NOMO-1 treated with DMSO at 0.1 percent for 48 hours (cell line): ENCODE results near the gene TTC9.

Experiments used
- DNase-seq: peaks from one replicate; lab custom pipeline; 2025; ENCODE audit not compliant: unreplicated experiment; lab: John Stamatoyannopoulos, UW

The TTC9 gene

GRCh38 chr14:70641548-70642302 is at the start of gene TTC9:
TTC9 (plus strand) TSS chr14:70641916; CDS start chr14:70642130, 214 bp downstream.
- no peak for DNase-seq

DNA sequence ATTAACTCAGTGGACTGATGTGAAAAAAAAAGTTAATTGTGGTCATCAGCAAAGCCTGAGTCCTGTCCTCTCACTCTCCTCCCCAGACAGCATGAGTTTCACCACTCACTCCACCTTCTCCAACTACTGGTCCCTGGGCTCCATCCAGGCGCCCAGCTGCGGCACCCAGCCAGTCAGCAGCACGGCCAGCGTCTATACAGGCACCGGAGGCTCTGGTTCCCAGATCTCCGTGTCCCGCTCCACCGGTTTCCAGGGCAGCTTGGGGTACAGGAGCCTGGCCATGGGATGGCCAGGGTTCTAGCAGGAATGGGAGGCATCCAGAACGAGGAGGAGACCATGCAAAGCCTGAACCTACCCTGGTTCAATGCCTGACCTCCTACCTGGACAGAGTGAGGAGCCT is 47.3 kb upstream of the TTC9 start:
- no peak for DNase-seq

DNA sequence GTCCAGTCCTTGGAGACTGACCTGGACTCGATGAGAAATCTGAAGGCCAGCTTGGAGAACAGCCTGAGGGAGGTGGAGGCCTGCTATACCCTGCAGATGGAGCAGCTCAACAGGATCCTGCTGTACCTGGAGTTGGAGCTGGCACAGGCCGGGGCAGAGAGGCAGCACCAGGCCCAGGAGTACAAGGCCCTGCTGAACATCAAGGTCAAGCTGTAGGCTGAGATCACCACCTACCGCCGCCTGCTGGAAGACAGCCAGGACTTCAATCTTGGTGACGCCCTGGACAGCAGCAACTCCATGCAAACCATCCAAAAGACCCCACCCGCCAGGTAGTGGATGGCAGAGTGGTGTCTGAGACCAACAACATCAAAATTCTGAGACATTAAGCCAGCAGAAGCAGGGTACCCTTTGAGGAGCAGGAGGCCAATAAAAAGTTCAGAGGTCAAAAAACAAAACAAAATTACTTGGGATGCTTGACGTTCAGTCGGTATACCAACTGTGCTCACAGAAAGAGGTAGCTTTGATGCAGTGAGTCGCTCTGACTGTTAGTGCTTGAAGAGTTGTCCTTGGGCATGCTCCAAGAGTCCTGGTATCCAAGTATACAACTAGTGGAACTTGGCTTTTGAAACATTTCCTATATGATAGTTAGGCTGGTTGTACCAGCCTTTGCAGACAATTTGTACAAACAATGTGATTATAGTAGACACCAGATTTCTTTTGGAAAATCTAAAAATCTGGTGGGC is 46.1 kb upstream of the TTC9 start:
- DNase-seq: no peak

GRCh38 chr14:70597731-70598130 is 44.0 kb upstream of the TTC9 start:
- no peak for DNase-seq

DNA sequence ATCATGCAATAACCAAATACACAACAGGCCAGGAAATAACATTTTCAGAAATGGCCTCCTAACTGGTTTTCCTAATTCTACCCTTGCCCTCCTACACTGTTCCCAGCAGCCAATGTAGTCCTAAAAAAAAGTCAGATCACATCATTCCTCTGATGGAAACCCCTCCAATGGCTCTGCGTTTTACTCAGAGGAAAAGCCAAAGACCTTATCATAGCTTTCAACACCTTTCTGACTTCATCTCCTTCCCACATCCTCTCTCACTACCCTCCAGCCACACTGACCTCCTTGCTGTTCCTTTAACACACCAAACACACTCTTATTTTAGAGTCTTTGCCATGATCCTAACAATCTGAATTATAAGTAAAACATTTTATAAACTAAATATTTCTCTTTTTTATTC is 42.4 kb upstream of the TTC9 start:
- DNase-seq: no peak

DNA sequence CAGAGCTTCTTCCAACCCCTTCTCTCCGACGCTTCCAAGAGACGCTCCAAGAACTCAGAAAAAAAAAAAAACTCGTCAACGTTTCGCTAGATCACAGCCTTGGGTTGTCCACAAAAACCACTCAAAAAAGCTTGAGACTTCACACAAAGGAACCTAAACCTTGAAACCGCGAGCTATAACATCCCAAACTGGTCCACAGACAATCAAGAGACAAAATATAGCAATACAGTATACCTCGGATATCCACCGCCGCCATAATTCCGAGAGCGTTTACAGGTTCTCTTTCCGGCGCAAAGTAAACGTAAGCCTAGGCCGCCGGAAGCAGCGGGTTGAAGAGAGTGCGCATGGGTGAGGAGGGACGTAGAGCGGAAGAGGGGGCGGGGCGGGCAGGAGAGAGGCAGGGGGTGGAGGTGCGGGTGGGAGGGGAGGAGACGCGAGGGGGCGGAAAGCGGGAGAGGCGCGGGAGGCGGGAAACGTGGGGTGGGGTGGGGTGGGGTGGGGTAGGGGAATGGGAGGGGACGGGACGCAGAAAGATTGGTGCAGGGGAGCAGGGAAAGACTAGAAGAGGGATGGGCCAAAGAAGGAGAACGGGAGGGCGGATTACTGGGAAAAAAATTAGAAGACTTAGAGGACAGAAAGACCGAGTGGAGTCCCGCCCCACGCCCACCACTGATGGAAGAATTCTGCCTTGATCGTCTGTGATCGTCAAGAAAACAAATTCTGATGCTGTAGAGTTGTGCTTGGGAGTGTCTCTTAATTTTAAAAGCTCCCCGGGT is 41.1 kb upstream of the TTC9 start, which contains the start of gene MED6:
Gene MED6, minus strand, starts transcription at position 274 of the 776 bp plus-strand sequence. Its CDS starts 18 bp downstream, at position 256.
- peak; percentile 90 for DNase-seq

- DNase-seq: peak; percentile 22
Observed at GRCh38 chr14:70601162-70601561, 40.6 kb upstream of the TTC9 start.

DNA sequence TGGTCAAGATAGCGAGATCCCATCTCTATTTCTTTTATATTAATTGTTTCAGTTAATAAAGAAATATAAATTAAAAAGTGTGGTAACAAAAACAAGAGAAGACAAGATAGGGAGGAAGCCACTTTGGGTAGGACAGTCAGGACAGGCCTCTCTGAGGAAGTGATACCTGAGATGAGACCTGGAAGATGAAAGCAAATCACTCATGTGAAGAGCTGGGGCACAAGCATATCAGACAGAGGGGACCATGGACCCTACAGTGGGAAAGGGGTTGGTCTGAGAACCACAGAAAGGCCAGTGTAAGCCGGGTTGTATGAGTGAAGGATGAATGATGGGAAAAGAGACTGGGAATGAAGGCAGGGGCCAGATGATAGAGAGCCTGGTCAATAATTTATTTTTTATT is 39.5 kb upstream of the TTC9 start:
- DNase-seq: no peak

- no peak for DNase-seq
Observed at GRCh38 chr14:70611216-70611615, 30.5 kb upstream of the TTC9 start.

- DNase-seq: no peak
Observed at GRCh38 chr14:70616646-70617045, 25.1 kb upstream of the TTC9 start.

- no peak for DNase-seq
Observed at GRCh38 chr14:70618314-70618713, 23.4 kb upstream of the TTC9 start.

- DNase-seq: no peak
Observed at GRCh38 chr14:70619708-70620107, 22.0 kb upstream of the TTC9 start.

- peak; percentile 52 for DNase-seq
Observed at GRCh38 chr14:70622111-70622712, 19.5 kb upstream of the TTC9 start.

DNA sequence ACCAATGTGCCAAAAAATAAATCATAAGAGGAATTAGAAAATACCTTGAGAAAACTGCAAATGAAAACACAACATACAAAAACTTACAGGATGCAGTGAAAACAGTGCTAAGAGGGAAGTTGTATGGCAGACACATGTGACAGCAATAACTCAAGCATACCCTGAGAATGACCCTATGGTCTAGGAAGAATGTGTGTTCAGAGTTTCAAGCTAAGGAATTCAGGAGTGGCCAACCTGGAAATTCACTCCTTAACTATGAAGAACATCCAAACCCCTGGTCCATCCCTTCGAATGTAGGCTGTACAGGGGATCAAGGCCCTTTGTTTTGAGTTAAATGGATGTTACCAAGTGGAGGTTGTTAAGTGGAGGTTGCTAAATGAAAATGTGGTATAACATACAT is 16.7 kb upstream of the TTC9 start:
- no peak for DNase-seq

DNA sequence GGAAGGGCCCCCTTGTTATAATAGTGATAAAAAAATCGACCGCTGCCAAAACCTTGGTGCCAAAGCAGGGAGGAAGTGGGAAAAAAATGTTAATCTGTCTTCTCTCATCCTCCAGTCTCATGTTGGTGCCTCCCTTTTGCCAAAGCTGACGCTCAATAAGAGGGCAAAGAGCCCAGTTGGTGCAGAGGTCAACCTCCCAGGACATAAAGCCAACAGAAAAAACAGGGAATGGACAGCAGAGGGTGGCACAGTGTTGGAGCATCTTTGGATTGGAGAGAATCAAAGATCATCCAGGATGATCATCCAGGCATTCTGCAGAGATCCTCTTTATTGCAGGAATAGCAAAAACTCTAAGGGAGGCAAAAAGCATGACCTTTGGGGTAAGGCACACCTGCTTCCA is 9.8 kb upstream of the TTC9 start:
- no peak for DNase-seq

DNA sequence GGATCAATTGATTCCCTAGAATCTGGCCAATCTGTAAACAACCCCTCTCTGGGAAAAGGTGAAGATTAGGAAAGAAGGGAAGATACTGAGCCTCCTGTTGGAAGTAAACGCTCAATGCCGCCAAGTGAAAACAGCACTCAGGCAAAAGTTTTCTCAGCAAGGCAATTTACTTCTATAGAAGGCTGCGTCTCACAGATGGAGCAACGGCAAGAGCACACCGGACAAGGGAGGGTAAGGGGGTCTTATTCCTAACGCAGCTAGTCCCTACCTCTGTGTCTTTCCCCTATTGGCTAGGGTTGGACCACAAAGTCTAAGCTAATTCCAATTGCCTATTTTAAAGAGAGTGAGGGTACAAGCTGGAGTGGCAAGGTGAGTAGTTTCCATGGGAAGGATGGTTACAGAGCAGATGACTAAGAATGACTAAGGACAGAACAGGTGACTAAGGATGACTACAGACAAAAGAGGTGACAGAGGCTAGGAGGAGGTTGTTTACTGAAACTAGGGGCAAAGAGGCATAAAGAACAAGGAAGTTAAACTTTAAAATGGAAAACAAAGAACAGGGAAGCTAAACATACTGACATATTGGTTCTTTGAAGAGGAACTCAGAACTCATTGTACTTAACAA is 5.6 kb upstream of the TTC9 start:
- no peak for DNase-seq

DNA sequence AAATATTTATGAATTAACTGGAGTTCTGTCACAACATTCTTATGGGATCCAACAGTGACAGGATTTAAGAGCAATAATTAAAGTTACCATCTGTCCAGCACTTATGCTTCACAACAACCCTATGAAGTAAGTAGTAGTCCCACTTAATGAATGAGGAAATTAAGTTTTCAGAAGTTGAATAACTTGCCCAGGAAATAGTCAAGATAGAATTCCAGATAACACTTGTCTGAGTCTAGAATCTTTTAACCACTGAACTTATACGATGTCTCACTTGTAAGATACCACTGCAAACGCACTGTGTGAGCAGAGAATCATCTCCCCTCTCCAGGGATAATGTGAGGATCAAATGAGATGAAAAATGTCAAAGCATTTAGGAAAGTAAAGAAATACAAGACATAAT is 3.3 kb upstream of the TTC9 start:
- no peak for DNase-seq

DNA sequence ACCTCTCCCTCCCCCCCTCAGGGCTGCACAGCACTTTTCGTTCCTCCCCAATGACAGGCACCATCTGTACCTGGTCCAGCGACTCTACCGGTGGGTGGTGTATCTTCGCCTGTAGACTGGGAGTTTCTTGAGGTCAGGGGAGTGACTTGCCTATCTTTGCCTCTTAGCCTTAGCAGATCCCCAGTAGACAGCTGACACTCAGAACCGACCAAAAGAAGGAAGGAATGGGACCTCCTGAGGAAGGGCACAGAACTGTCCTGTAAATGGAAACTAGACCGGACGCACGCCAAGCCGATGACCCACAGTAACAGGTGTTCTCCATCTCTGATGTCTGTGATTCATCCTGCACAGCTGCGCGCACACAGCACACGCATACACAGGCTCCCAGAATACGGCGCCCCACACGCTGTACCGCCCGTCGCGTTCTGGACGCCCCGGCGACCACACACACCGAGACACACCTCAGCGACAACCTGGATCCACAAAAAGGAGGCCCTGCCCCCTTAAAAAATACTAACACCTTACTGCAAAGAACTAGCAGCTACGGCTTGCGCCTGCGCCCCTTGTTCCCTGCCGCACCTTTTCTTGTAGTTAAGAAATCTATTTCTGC is 673 bp upstream of the TTC9 start:
- DNase-seq: peak; percentile 22

GRCh38 chr14:70642303-70643235 is 853 bp downstream of the TTC9 start:
- DNase-seq: peak; percentile 30
